ENCODE data around the gene TMUB1. TPM values are rescaled to one million over a fixed set of nuclear protein-coding genes. Genes with fewer than 3 reads are reported as not detected.
A peak's percentile ranks its signal among the peaks of the same experiment; 100 is the strongest.

The TMUB1 gene
- total and polyA plus RNA-seq, 9 of the 15 experiments (the other 6 are each of a cell fraction or from before 2014, with no cell fraction given): 0.14 to 241 (median 74.1) TPM

GRCh38 chr7:151082141-151083070 lies 887 bp downstream of the TMUB1 start (continued):
- TF ChIP-seq ZNF655 (CRISPR knock-in tag; IDR thresholded peaks at IDR 0.05) (no peak), ZNF431 (CRISPR knock-in tag; IDR thresholded peaks at IDR 0.05) (no peak), ZNF668 (CRISPR knock-in tag; IDR thresholded peaks at IDR 0.05) (0 out of 2 replicates have a peak, but pooled peaks have one; percentile 25), XRCC4 (IDR thresholded peaks at IDR 0.05; ENCODE audit: extremely low read depth, insufficient read depth, insufficient read length) (no peak), ZZZ3 (IDR thresholded peaks at IDR 0.05) (no peak), FOXA1 (IDR thresholded peaks at IDR 0.05; ENCODE audit: borderline replicate concordance) (no peak), PTRF (tag; IDR thresholded peaks at IDR 0.05) (no peak), MNT (conservative IDR thresholded peaks at IDR 0.05) (no peak), FOXA3 (CRISPR knock-in tag; conservative IDR thresholded peaks at IDR 0.05 in 1 of 2, IDR thresholded peaks at IDR 0.05 in 1 of 2) (no peak), CC2D1A (IDR thresholded peaks at IDR 0.05) (0 out of 2 replicates have a peak, but pooled peaks have one; percentile 56), RBM25 (IDR thresholded peaks at IDR 0.05; ENCODE audit: low read depth, low read length, severe bottlenecking) (no peak), ZNF586 (CRISPR knock-in tag; conservative IDR thresholded peaks at IDR 0.05) (no peak), MTA2 (IDR thresholded peaks at IDR 0.05; ENCODE audit: low read depth) (peak; percentile 17; the same call in 1 of the 2 replicates), SIN3A (IDR thresholded peaks at IDR 0.05; ENCODE audit: borderline replicate concordance in 2 of 2, control insufficient read depth in 1 of 2, low read depth in 2 of 2, low read length in 2 of 2) (no peak), ZBTB8A (IDR thresholded peaks at IDR 0.05; ENCODE audit: partially characterized antibody) (no peak), ZNF165 (CRISPR knock-in tag; IDR thresholded peaks at IDR 0.05; ENCODE audit: borderline replicate concordance) (no peak), POLR2A (conservative IDR thresholded peaks at IDR 0.05) (peak; percentile 66), PTTG1 (tag; IDR thresholded peaks at IDR 0.05; ENCODE audit: low read depth) (no peak), NBN (IDR thresholded peaks at IDR 0.05; ENCODE audit: low read depth) (no peak; the same call in 1 of the 2 replicates), ZNF780A (CRISPR knock-in tag; IDR thresholded peaks at IDR 0.05) (no peak), ZNF324 (CRISPR knock-in tag; IDR thresholded peaks at IDR 0.05) (no peak), NR2C2 (CRISPR knock-in tag; IDR thresholded peaks at IDR 0.05) (no peak), NR2C2 (tag; IDR thresholded peaks at IDR 0.05) (no peak), CAMTA2 (CRISPR knock-in tag; conservative IDR thresholded peaks at IDR 0.05) (no peak), HDGF (IDR thresholded peaks at IDR 0.05) (no peak; the same call in 1 of the 2 replicates), NFRKB (IDR thresholded peaks at IDR 0.05; ENCODE audit: low read depth) (no peak; the same call in 1 of the 2 replicates), ZNF134 (CRISPR knock-in tag; conservative IDR thresholded peaks at IDR 0.05) (no peak)

All from K562 (cell line).